NT2/D1 (cell line): Measurements from ENCODE around the gene ING4.

Source experiments
- DNase-seq: peaks from one replicate; pipeline ENCODE4 v3.0.0-alpha.2; 2011; ENCODE audit warnings: low read depth, low spot score
- H3K27me3 ChIP-seq: 2 replicates; pipeline ENCODE4 v1.6.0; 2011; ENCODE audit warnings: mild to moderate bottlenecking; ENCODE audit not compliant: insufficient read length, insufficient read depth
- H3K36me3 ChIP-seq: 2 replicates; pipeline ENCODE4 v1.6.1; 2011; ENCODE audit warnings: mild to moderate bottlenecking, low read length, mixed read lengths; ENCODE audit not compliant: insufficient read depth, insufficient read length
- H3K4me1 ChIP-seq: 2 replicates; pipeline ENCODE4 v1.5.1; 2011; ENCODE audit not compliant: insufficient read depth, insufficient read length
- H3K4me3 ChIP-seq: 2 replicates; pipeline ENCODE4 v1.5.1; 2011; ENCODE audit warnings: low read depth; ENCODE audit not compliant: insufficient read length
- H3K9ac ChIP-seq: 2 replicates; pipeline ENCODE4 v1.6.0; 2011; ENCODE audit warnings: low read depth; ENCODE audit not compliant: insufficient read length
- H3K9me3 ChIP-seq: 2 replicates; pipeline ENCODE4 v1.5.1; 2011; ENCODE audit warnings: mild to moderate bottlenecking, low read length; ENCODE audit not compliant: insufficient read depth
- SUZ12 ChIP-seq: IDR thresholded peaks from 2 replicates; pipeline ENCODE4 v1.6.1; 2011; ENCODE audit not compliant: insufficient read length, insufficient read depth; ENCODE audit errors: extremely low read depth
- YY1 ChIP-seq: IDR thresholded peaks from 2 replicates; pipeline ENCODE4 v1.6.1; 2011; ENCODE audit not compliant: insufficient read length, insufficient read depth
- ZNF274 ChIP-seq: IDR thresholded peaks from 2 replicates; pipeline ENCODE4 v1.6.1; 2011; ENCODE audit warnings: mild to moderate bottlenecking, low read depth, low read length

ING4 gene

DNA sequence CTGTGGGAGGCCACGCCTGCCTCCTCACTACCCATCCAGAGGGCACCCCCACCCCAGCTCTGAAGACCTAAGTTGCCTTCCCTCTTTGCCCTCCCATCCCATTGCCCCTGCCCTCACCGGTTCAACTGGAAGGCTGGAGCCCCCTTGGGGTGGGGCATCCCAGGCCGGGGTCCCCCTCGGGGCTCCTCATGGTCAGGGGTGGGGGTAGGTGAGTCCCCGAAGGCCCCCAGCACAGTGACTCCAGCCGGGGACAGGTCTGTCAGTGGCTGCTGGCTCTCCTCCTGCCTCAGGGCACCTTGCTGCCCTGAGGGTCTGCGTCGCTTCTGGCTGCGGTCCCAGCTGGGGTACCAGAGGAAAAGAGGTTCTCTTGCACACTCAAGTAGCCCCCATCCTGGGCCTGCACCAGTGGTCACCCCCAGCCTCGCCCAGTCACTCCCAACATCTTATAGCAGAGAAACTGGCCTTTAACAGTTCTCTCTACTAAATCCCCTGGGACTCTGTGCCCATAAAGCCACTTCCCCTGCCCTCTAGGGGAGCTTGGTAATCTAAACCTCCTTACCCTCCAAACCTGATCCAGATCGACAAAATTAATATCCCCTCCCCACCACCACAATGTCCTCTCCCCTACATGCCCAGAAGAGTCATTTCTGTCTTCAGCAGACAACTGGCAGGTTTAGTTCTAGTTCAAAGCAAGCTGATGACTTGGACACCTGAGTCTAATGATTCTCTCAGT, 32.6 kb upstream of the ING4 start:
- peak overlapping the region; percentile 17 for H3K9ac ChIP-seq
- no peak overlapping the region for H3K4me3 ChIP-seq
- no peak for DNase-seq
- peaks cover 23% of the 10 kb centered on the region for H3K4me1 ChIP-seq
- peaks cover 8% of the 10 kb centered on the region; the same call in 1 of the 2 replicates for H3K9me3 ChIP-seq
- no peak for TF ChIP-seq SUZ12
- TF ChIP-seq YY1 = no peak
- no peak for TF ChIP-seq ZNF274
- peaks cover 13% of the 10 kb centered on the region for H3K27me3 ChIP-seq
- H3K36me3 ChIP-seq = peaks cover 33% of the 10 kb centered on the region

DNA sequence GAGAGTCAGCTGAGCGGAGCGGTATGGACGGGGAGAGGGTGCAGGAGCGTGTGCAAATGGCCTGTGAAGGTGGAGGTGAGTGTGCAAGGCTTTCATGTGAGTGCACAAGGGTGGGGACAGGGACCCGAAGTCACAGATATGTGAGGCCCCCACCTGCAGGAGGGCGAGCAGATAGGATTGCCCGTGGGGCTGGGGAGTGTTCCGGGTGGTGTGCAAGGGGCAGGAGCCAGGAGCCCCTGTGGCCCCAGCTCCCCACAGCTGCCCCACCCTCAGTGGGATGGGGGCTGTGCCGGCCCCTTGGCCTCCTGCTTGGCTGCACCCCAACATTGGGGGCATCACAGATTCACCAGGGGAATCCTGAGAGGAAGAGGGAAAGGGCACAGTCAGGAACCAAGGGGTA, 31.8 kb upstream of the ING4 start:
- Histone ChIP-seq H3K36me3 (peaks cover 33% of the 10 kb centered on the region), H3K4me1 (peaks cover 22% of the 10 kb centered on the region), H3K9ac (no peak overlapping the region), H3K4me3 (no peak overlapping the region), H3K9me3 (peaks cover 8% of the 10 kb centered on the region; the same call in 1 of the 2 replicates), H3K27me3 (peaks cover 6% of the 10 kb centered on the region)
- no peak for TF ChIP-seq YY1
- no peak for TF ChIP-seq ZNF274
- no peak for TF ChIP-seq SUZ12
- DNase-seq = no peak

GRCh38 chr12:6693832-6694355, 31.0 kb upstream of the ING4 start:
- H3K4me3 ChIP-seq = no peak overlapping the region
- peaks cover 8% of the 10 kb centered on the region; the same call in 1 of the 2 replicates for H3K9me3 ChIP-seq
- H3K4me1 ChIP-seq = peaks cover 16% of the 10 kb centered on the region
- H3K9ac ChIP-seq = no peak overlapping the region
- no peak for TF ChIP-seq SUZ12
- TF ChIP-seq ZNF274 = no peak
- TF ChIP-seq YY1 = no peak
- H3K36me3 ChIP-seq = peaks cover 33% of the 10 kb centered on the region
- no peak for DNase-seq
- H3K27me3 ChIP-seq = no peaks in the 10 kb centered on the region

DNA sequence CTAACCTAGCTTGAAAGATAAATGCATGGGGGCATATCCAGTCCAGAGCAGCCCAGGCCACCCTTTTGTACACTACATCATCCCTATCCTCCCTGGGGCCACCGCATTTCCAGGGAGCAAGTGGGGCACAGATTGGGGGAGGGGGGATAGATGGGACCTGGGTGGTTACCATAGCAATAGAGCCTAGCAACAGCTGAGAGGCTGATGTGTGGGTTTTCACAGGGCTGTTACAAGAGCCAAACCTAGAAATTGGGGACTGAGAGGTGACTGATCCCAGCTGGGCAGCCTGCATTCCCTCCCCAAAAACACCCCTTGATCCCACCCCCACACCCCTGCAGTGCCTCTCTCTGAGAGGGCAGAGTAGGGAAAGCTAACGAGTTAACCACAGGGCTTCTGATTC, 30.0 kb upstream of the ING4 start:
- H3K4me3 ChIP-seq = no peak overlapping the region
- DNase-seq = no peak
- TF ChIP-seq SUZ12 (no peak), YY1 (no peak), ZNF274 (no peak)
- H3K9me3 ChIP-seq = peaks cover 8% of the 10 kb centered on the region; the same call in 1 of the 2 replicates
- H3K4me1 ChIP-seq = peaks cover 14% of the 10 kb centered on the region
- peak overlapping the region; percentile 6 for H3K9ac ChIP-seq
- peaks cover 34% of the 10 kb centered on the region for H3K36me3 ChIP-seq
- H3K27me3 ChIP-seq = no peaks in the 10 kb centered on the region

- no peak overlapping the region for H3K4me3 ChIP-seq
- H3K9ac ChIP-seq = no peak overlapping the region
- H3K27me3 ChIP-seq = no peaks in the 10 kb centered on the region
- H3K36me3 ChIP-seq = peaks cover 40% of the 10 kb centered on the region
- no peak for DNase-seq
- H3K4me1 ChIP-seq = peaks cover 11% of the 10 kb centered on the region
- H3K9me3 ChIP-seq = peaks cover 8% of the 10 kb centered on the region; the same call in 1 of the 2 replicates
- TF ChIP-seq SUZ12 (no peak), YY1 (no peak), ZNF274 (no peak)
These were observed 28.6 kb upstream of the ING4 start for GRCh38 chr12:6691473-6691872.

- Histone ChIP-seq H3K9ac (peak within 1 kb of the TSS; percentile 99), H3K36me3 (peaks cover 50% of the 10 kb centered on the region), H3K4me3 (peak within 1 kb of the TSS; percentile 94), H3K27me3 (no peaks in the 10 kb centered on the region), H3K9me3 (peaks cover 8% of the 10 kb centered on the region; the same call in 1 of the 2 replicates), H3K4me1 (peaks cover 8% of the 10 kb centered on the region)
- TF ChIP-seq SUZ12 (no peak), YY1 (no peak), ZNF274 (no peak)
- DNase-seq = peak; percentile 100
These were observed 26.3 kb upstream of the ING4 start, which contains the start of gene ZNF384 for GRCh38 chr12:6688999-6689882. ZNF384 (minus strand) TSS chr12:6689375; CDS start chr12:6679520, 9,855 bp downstream.

GRCh38 chr12:6688543-6688998, 25.7 kb upstream of the ING4 start:
- TF ChIP-seq SUZ12 (no peak), ZNF274 (no peak), YY1 (no peak)
- DNase-seq = peak; percentile 43
- Histone ChIP-seq H3K9me3 (peaks cover 8% of the 10 kb centered on the region; the same call in 1 of the 2 replicates), H3K4me3 (peak overlapping the region; percentile 94), H3K4me1 (peaks cover 8% of the 10 kb centered on the region), H3K9ac (peak overlapping the region; percentile 99), H3K27me3 (no peaks in the 10 kb centered on the region), H3K36me3 (peaks cover 52% of the 10 kb centered on the region)
